ENCODE data around the gene ZNF764.
"Not testable (repeated sequence)": the region's sequence is repeated elsewhere in the genome, so short reads cannot be mapped to it uniquely, and the experiment has no call there.

Gene ZNF764

DNA sequence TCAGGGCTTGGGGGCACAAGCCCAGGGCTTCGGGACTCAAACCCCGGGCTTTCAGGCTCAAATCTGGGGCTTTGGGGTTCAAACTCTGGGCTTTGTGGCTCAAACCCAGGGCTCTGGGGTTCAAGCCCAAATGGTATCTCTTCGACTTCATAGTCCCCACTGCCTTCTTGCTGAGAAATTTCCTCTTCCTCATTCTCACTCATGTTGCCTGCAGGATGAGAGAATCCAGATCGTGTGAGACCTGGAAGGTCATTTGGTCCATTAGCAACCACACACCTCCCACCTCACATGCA is 32.4 kb downstream of the ZNF764 start:
- Histone ChIP-seq H3K9ac (peak overlapping the region; percentile 89 to 99 (median 97)), H3K4me3 (peak overlapping the region; percentile 79 to 95 (median 86)), H3K27ac (peak overlapping the region in 9 of 11 experiments; percentile 93 to 99 (median 98); a peak in 20 of 22 replicates), H3K4me2 (peak overlapping the region; percentile 75 to 97 (median 89)), H3K4me1 (peaks cover 52 to 76% (median 61%) of the 10 kb centered on the region in 10 experiments), H3K36me3 (peaks cover 16 to 28% (median 22%) of the 10 kb centered on the region in 11 experiments), H3K27me3 (no peaks in the 10 kb centered on the region), H3K9me3 (replicated peaks in 1 of 11) (no peaks in the 10 kb centered on the region), H4K20me1 (peaks cover 0 to 43% (median 8%) of the 10 kb centered on the region in 11 experiments; a peak in 10 of 22 replicates)
- no peak for TF ChIP-seq Cebpa-rat (IDR thresholded peaks at IDR 0.05)

- Histone ChIP-seq H3K9me3 (replicated peaks in 1 of 11) (no peaks in the 10 kb centered on the region), H3K27ac (peak overlapping the region in 1 of 11 experiments; percentile 99; a peak in 1 of 22 replicates), H4K20me1 (peaks cover 0 to 43% (median 8%) of the 10 kb centered on the region in 11 experiments; a peak in 10 of 22 replicates), H3K4me1 (peaks cover 43 to 66% (median 54%) of the 10 kb centered on the region in 10 experiments), H3K27me3 (no peaks in the 10 kb centered on the region), H3K4me2 (peak overlapping the region; percentile 75 to 97 (median 89)), H3K4me3 (peak overlapping the region in 5 of 10 experiments; percentile 79 to 88 (median 86); a peak in 10 of 20 replicates), H3K9ac (peak overlapping the region in 10 of 11 experiments; percentile 26 to 99 (median 96); a peak in 15 of 22 replicates), H3K36me3 (peaks cover 10 to 34% (median 14%) of the 10 kb centered on the region in 11 experiments)
- TF ChIP-seq Cebpa-rat (IDR thresholded peaks at IDR 0.05) = no peak
Observed at GRCh38 chr16:30524575-30525568, 33.3 kb downstream of the ZNF764 start.

- Histone ChIP-seq H3K4me3 (no peak overlapping the region; a peak in 1 of 20 replicates), H3K9ac (peak overlapping the region in 8 of 11 experiments; percentile 19 to 98 (median 29); a peak in 9 of 22 replicates), H3K9me3 (replicated peaks in 1 of 11) (no peaks in the 10 kb centered on the region), H3K4me2 (peak overlapping the region; percentile 36 to 97 (median 88); a peak in 21 of 22 replicates), H3K27ac (no peak overlapping the region), H4K20me1 (peaks cover 0 to 49% (median 8%) of the 10 kb centered on the region in 11 experiments; a peak in 10 of 22 replicates), H3K36me3 (peaks cover 10 to 43% (median 14%) of the 10 kb centered on the region in 11 experiments), H3K27me3 (no peaks in the 10 kb centered on the region), H3K4me1 (peaks cover 34 to 57% (median 47%) of the 10 kb centered on the region in 10 experiments)
- no peak for TF ChIP-seq Cebpa-rat (IDR thresholded peaks at IDR 0.05)
Observed at GRCh38 chr16:30523768-30524574, 34.2 kb downstream of the ZNF764 start.

GRCh38 chr16:30522702-30523463 is 35.3 kb downstream of the ZNF764 start:
- not testable (repeated sequence) for H3K4me3 ChIP-seq; H3K27me3 ChIP-seq; H3K9me3 ChIP-seq (replicated peaks in 1 of 11); H3K27ac ChIP-seq; H3K9ac ChIP-seq
- Histone ChIP-seq H3K4me2 (peak overlapping the region in 4 of 11 experiments; percentile 3 to 46 (median 20); a peak in 2 of 22 replicates), H3K36me3 (peaks cover 10 to 54% (median 14%) of the 10 kb centered on the region in 11 experiments), H3K4me1 (peaks cover 23 to 46% (median 36%) of the 10 kb centered on the region in 10 experiments), H4K20me1 (peaks cover 0 to 49% (median 8%) of the 10 kb centered on the region in 11 experiments; a peak in 10 of 22 replicates)

- H3K4me1 ChIP-seq = peaks cover 18 to 41% (median 34%) of the 10 kb centered on the region in 10 experiments
- peak overlapping the region in 5 of 11 experiments; percentile 3 to 46 (median 15); a peak in 6 of 22 replicates for H3K4me2 ChIP-seq
- H3K9me3 ChIP-seq (replicated peaks in 1 of 11) = no peaks in the 10 kb centered on the region
- H3K27me3 ChIP-seq = no peaks in the 10 kb centered on the region
- TF ChIP-seq Cebpa-rat (IDR thresholded peaks at IDR 0.05) = no peak
- no peak overlapping the region for H3K4me3 ChIP-seq
- H4K20me1 ChIP-seq = peaks cover 0 to 49% (median 8%) of the 10 kb centered on the region in 11 experiments; a peak in 10 of 22 replicates
- no peak overlapping the region for H3K9ac ChIP-seq
- no peak overlapping the region for H3K27ac ChIP-seq
- peaks cover 10 to 62% (median 14%) of the 10 kb centered on the region in 11 experiments for H3K36me3 ChIP-seq
Observed at GRCh38 chr16:30521873-30522641, 36.1 kb downstream of the ZNF764 start.

- peaks cover 10 to 68% (median 14%) of the 10 kb centered on the region in 11 experiments for H3K36me3 ChIP-seq
- H3K4me2 ChIP-seq = peak overlapping the region in 2 of 11 experiments; percentile 15 to 46; a peak in 1 of 22 replicates
- H3K4me1 ChIP-seq = peaks cover 18 to 42% (median 40%) of the 10 kb centered on the region in 10 experiments
- H3K9me3 ChIP-seq (replicated peaks in 1 of 11) = no peaks in the 10 kb centered on the region
- no peak overlapping the region for H3K9ac ChIP-seq
- H4K20me1 ChIP-seq = peaks cover 0 to 49% (median 8%) of the 10 kb centered on the region in 11 experiments; a peak in 10 of 22 replicates
- no peak overlapping the region for H3K27ac ChIP-seq
- H3K27me3 ChIP-seq = no peaks in the 10 kb centered on the region
- no peak overlapping the region for H3K4me3 ChIP-seq
- TF ChIP-seq Cebpa-rat (IDR thresholded peaks at IDR 0.05) = no peak
Observed at GRCh38 chr16:30521476-30521872, 36.7 kb downstream of the ZNF764 start.

- H3K4me2 ChIP-seq = no peak overlapping the region
- H3K36me3 ChIP-seq = peaks cover 1 to 82% (median 4%) of the 10 kb centered on the region in 11 experiments; a peak in 21 of 22 replicates
Observed at GRCh38 chr16:30519120-30520049, 38.8 kb downstream of the ZNF764 start.

More at GRCh38 chr16:30519120-30520049, 38.8 kb downstream of the ZNF764 start:
- Histone ChIP-seq H3K27ac (no peak overlapping the region), H4K20me1 (peaks cover 0 to 46% (median 0%) of the 10 kb centered on the region in 11 experiments; a peak in 8 of 22 replicates), H3K4me1 (peaks cover 4 to 30% (median 26%) of the 10 kb centered on the region in 10 experiments), H3K9me3 (replicated peaks in 1 of 11) (no peaks in the 10 kb centered on the region), H3K27me3 (no peaks in the 10 kb centered on the region), H3K9ac (no peak overlapping the region), H3K4me3 (no peak overlapping the region)
- TF ChIP-seq Cebpa-rat (IDR thresholded peaks at IDR 0.05) = no peak
